HTR-8/SVneo (cell line): ENCODE measurements around the gene CREB3L1.
A peak's percentile ranks its signal among the peaks of the same experiment; 100 is the strongest.

Experiments used
- DNase-seq: peaks from one replicate; pipeline ENCODE4 v3.0.0; 2011; ENCODE audit warnings: low spot score, mixed read lengths; ENCODE audit not compliant: insufficient read length
- FAIRE-seq: peaks from 2 replicates; lab custom pipeline; 2011; peaks lifted over from hg19 to GRCh38; lab: Jason Lieb, UNC

The CREB3L1 gene

DNA sequence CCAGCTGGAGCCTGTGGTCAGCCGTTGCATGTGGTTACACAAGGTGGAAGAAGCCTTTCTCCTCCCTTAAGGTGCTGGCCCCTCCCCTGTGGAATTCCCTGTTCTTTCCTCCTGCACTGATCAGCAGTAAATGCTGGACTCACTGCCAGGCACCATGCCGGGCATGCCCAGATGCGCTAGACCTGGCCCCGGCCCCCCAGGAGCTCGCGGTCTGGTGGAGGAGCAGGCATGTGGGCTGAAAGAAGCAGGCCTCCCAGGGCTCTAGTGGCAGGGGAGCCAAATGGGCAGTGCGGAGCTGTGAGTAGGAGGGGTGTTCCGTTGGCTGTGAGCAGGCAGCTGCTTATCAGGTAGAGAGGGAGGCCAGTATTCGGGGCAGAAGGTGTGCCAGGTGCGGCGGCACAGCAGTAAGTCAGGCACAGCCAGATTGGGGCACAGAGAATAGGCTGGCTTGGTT, 80.0 kb downstream of the CREB3L1 start:
- FAIRE-seq (no peak), DNase-seq (no peak)

DNA sequence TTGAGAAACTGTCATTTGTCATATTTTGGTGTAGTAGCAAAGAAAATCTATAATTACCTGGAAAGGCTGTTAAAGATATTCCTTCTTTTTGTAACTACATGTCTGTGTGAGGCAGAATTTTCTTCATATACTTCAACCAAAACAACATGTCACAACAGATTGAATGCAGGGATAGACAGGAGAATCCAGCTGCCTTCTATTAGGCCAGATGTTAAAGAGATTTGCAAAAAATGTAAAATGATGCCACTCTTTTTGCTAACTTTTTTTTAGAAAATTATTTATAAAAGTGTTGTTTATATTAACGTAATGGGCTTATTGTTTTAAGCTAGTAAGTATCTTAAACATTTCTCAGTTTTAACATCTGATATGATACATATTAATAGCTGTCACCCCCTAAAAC, 82.5 kb downstream of the CREB3L1 start:
- DNase-seq = no peak

DNA sequence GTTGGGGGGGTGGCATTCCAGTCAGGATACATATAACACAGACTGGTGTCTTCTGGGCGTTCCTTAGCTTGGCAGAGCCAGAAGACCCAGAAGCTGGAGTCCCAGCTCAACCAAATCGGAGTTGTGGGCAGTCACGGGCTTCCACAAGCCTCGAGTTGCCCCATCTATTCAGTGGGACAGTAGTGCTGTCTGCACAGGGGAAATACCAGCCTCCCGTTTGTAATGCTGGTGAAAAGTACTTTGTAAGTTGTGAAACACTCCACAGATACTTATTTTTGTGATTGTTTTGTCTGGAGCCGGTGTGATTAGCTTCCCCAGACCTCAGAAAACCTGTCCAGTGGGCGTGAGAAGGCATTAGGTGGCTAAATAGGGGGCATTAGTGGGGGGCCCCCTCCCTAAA, 83.4 kb downstream of the CREB3L1 start:
- DNase-seq = no peak
- FAIRE-seq = no peak

More for the DNA sequence above, 82.5 kb downstream of the CREB3L1 start:
- no peak for FAIRE-seq

DNA sequence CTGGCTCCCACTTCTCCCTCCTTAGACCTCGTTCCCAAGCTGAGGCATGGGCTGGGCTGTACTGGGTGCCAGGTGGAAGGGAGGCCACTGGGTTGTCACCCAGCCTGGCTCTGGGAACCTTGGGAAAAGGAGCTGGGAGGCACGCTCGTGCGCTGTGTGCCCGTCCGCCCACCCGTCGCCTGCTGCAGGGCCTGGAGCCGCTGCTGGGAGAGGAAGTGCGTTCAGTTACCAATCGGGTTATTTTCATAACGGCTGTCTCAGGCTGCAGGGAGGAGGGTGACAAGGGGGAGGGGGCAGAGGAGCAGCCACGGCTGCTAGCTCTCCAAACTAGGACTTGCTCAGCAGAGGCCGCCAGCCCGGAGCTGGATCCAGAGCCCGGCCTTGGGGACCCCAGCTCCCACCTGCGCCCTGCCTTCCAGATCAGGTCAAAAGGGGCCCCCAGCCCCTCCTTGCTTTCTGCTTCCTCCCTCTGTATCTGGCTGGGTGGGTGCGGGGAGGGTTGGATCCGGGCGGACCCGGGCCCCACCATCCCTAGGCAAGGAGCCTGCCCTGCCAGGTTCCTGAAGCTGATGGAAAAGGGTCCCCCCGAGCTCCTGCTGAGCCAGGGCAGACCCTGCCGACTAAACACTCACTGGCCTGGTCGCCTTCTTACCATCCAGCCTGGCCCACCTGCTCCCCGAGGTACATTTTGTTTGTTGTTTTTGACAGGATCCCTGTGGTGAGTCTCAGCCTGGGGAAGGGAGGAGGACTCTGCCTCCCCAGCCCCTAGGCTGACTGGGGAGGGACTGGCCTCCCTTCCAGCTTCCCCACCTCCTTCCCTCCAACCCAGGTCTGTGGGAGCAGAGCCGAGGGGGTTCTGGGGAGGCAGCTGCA, 84.1 kb downstream of the CREB3L1 start:
- peak; percentile 72 for FAIRE-seq

DNA sequence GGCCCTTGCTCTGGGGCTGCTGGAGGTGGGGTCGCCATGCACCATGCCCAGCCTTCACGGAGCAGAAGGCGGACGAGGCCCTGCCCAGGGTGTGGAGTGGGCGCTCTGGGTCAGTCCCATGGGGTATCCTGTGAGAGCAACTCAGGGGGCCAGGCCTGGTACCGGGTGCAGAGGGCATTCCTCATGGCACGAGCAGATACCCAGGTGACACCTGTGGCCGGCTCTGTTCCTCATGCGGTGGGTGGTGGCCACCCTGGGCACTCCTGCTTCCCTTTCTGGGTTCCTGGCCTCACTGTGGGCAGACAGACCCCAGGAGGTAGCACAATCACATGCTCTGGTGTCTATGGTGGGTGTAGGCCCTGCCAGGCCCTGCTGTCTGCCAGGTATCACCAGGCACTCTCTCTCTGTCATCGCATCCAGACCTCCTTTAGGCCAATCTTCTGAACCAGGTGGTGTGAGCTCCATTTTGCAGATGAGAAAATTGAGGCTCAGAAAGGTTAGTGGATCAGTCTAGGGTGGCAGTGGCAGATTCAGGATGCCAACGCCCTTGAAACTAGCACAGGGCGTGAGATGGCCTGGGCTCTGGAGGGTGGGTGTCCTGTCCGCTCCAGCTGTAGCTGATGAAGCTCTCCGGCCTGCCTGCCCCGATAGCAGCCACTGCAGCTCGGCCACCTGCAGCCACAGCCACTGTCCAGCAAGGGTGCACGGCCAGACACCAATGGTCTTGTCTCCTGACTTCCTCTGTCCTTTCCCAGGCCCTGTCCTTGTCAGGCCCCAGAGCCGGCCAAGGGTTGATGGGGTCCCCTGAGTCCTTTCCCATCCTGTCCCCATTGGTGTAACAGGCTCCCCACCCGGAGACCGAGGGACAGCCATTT, 84.9 kb downstream of the CREB3L1 start:
- FAIRE-seq (no peak), DNase-seq (no peak)

More for the DNA sequence above, 84.1 kb downstream of the CREB3L1 start:
- DNase-seq = no peak

DNA sequence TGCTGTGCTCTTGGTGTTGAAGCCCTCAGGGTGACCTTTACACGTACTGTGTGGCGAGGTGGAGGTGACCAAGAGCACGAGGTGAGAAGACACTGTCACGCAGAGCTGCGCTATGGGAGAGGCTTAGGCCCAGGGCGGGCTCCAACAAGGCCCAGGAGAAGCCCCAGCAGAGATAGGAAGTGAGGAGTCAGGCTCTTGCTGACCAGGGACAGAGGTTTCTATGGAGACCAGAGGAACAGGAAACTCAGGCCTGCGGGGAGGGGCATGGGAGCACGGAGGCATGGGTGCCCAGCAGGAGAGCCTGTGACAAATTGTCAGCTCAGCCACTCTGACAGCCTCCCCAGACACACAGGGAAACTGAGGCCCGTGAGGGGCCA, 85.6 kb downstream of the CREB3L1 start:
- no peak for DNase-seq
- peak; percentile 26 for FAIRE-seq

DNA sequence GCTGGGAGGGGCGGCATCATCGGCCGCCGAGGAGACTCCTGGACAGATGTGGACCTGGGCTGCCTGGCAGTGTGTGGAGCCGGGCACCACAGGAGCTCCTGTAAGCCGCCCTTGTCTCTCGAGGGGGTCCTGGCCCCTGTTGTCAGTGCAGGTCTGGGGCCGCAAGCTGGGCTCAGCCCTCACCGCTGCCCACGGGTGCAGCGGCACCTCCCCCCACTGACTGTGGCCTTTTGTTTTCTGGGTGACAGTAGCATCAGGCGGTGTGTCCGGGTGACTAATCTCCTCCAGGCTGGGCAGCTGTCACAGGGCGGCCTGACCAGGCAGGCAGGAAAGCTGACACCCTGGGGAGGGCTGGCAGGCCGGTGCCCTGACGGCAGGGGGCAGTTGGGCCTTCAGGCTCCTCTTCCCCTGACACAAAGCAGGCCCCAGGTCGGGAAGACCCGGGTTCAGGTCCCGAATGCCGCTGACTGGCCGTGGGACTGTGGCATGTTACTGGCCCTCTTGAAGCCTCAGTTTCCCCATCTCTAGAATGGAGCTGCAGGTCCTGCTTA, 86.1 kb downstream of the CREB3L1 start:
- DNase-seq (no peak), FAIRE-seq (peak; percentile 46)

DNA sequence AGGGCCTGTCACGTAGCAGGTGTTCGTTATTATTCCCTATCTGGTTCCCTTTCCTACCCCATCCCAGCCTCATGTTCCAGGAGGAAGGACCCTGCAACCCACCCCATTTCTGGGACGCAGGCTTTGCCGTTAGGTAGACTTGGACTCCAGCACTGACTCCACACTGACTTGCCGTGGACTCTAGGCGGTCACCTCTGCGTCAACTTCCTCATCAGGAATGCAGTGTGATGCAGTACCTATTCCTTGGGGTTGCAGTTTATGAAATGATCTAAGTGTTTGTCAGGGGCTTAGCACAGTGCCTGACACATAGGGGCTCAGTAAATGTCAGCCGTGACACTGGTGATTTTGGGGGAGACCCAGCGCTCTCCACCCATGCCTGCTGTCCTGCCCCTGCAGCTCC, 86.6 kb downstream of the CREB3L1 start:
- no peak for FAIRE-seq

DNA sequence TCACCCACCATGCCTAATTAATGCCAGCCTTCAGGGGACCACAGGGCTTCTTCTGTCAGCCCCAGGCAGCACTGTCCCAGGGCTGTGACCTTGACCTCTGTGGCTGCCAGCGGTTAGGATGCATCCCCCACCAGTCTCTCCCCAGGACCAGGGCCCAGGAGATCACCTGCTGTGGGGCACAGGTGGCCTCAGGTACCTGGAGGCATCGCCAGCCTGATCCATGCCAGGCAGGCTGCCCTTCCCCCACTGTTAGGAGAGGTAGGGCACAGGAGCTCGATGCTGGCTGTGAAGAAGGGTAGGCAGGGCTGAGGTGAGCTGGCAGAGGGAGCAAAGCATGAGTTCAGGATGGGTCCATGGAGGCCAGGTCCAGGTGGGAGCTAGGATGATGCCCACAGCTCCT, 87.3 kb downstream of the CREB3L1 start:
- FAIRE-seq = no peak
- DNase-seq = no peak

More for the DNA sequence above, 86.6 kb downstream of the CREB3L1 start:
- no peak for DNase-seq

DNA sequence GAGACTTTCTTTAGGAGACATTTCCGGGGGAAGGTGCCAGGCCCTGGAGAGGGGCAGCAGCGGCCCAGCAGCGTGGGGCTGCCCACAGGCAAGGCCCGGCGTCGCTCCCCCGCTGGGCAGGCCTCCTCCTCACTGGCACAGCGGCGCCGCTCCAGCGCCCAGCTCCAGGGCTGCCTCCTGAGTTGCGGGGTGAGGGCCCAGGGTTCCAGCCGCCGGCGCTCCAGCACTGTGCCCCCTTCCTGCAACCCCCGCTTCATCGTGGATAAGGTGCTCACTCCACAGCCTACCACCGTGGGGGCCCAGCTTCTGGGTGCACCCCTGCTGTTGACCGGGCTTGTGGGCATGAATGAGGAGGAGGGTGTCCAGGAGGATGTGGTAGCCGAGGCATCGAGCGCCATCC, 88.8 kb downstream of the CREB3L1 start:
- no peak for FAIRE-seq
- no peak for DNase-seq

DNA sequence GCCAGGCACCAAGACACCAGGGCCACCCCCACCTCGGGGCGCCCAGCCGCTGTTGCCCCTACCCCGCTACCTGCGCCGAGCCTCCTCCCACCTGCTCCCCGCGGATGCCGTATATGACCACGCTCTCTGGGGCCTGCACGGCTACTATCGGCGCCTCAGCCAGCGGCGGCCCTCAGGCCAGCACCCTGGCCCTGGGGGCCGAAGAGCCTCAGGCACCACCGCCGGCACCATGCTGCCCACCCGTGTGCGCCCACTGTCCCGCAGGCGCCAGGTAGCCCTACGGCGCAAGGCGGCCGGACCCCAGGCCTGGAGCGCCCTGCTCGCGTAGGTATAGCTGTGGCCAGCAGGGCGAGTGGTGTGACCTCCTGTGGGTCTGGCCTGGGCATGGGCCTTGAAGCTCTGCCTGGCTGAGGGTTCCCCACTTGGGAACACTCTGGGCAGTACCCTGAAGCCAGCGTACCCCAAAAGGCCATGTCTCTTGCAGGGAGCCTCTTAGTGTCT, 89.2 kb downstream of the CREB3L1 start:
- DNase-seq (no peak), FAIRE-seq (no peak)

DNA sequence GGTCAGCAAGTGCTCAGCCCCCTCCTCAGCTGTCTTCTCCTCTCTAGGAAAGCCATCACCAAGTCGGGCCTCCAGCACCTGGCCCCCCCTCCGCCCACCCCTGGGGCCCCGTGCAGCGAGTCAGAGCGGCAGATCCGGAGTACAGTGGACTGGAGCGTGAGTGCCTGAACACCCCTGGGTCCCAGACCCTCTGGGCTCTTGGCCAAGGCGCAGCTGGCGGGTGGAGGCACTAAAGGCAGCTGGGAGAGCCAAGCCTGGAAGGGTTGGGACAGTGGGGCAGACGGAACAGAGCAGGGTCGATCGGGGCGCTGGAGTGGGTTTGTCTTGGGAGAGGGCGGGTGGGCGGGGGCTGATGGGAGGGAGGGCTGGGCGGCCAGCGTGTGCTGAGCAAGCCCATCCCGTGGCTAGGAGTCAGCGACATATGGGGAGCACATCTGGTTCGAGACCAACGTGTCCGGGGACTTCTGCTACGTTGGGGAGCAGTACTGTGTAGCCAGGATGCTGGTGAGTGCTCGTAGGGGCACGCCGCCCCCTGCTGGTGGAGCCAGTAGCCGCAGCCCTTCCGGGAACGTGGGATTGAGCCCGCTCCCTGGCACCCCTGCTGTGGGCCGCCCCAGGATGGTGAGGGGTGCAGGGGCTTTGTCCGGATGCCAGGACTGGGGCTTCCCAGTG, 89.9 kb downstream of the CREB3L1 start:
- no peak for DNase-seq
- FAIRE-seq = peak; percentile 93

DNA sequence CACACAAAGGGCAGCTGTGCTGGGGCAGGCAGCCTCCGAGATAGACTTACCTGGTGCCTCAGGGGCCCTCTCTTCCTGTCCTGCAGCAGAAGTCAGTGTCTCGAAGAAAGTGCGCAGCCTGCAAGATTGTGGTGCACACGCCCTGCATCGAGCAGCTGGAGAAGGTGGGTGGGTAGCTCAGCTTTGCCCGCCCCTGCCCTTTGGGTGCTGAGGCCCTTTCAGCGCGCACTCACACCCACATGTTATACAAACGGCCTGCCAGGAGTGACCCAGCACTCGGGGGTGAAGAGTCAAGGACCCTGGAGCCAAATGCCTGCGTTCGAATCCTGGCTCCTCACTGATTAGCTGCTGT, 90.4 kb downstream of the CREB3L1 start:
- FAIRE-seq = no peak
- no peak for DNase-seq

DNA sequence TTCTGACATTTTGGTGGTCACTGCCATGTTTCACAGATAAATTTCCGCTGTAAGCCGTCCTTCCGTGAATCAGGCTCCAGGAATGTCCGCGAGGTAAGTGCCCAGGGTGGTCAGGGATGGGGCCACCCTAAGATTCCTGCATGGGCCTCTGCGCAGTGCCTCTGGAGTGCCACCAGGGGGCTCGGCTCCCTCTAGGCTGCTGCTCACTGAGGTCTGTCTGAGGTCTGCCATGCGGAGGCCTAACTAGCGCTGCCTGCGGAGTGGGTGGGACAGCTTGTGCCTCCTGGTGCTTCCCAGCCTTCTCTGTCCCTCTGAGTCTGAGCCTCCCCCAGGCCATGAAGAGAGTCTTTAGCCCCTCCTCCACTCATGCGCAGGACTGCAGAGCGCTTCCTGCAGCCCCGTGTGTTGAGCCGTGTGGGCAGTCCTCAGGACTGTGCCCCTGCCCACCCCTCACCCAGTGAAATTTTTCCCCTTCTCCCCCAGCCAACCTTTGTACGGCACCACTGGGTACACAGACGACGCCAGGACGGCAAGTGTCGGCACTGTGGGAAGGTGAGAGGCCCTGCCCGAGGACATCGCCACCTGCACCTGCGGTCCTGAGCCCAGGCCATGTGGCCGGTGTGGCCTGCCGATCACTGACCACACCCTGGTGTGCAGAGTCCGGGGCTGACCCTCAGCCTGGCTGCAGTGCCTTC, 92.1 kb downstream of the CREB3L1 start:
- FAIRE-seq = peak; percentile 88
- peak; percentile 95 for DNase-seq

DNA sequence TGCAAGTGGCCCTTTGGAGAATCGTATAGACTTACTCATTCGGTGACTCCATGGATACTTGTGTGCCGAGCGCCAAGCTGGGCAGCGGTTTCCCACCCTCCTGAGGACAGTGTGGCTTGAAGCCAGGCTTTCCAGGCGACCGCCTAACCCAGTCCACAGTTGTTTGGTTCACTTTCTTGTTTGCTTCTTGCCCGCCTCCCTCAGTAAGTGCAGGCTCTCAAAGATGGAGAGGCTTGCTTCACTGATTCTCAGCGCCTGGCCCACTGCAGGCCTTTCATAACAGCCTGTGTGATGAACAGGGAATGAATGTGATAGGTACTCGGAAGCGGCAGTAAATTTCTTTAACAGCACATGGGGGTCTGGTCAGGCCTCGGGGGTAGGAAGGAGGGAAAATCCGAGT, 92.8 kb downstream of the CREB3L1 start:
- DNase-seq (no peak), FAIRE-seq (no peak)
